H9 (cell line): ENCODE data around the gene SERTAD2. TPM values are rescaled to one million over a fixed set of nuclear protein-coding genes. Genes with fewer than 3 reads are reported as not detected.

ENCODE experiments used
- DNase-seq: peaks from one replicate; pipeline ENCODE4 v3.0.0-alpha.2; 2017
- H2AFZ ChIP-seq: one replicate; pipeline ENCODE4 v1.6.1; 2013; ENCODE audit warnings: mild to moderate bottlenecking, low read length, control low read depth, moderate library complexity
- H2AK5ac ChIP-seq: 2 replicates; pipeline ENCODE4 v1.6.1; 2013; ENCODE audit warnings: low read length, control low read depth, mixed read lengths; ENCODE audit not compliant: insufficient read length
- H2BK120ac ChIP-seq: one replicate; pipeline ENCODE4 v1.6.1; 2013; ENCODE audit warnings: low read depth, mild to moderate bottlenecking, low read length, control low read depth, inconsistent platforms; ENCODE audit not compliant: poor library complexity, severe bottlenecking
- H2BK12ac ChIP-seq: 2 replicates; pipeline ENCODE4 v1.6.1; 2013; ENCODE audit warnings: low read length, control low read depth, mixed read lengths, low read depth; ENCODE audit not compliant: insufficient read length
- H2BK15ac ChIP-seq: 2 replicates; pipeline ENCODE4 v1.6.1; 2013; ENCODE audit warnings: low read depth, low read length, control low read depth
- H2BK20ac ChIP-seq: one replicate; pipeline ENCODE4 v1.6.1; 2013; ENCODE audit warnings: low read depth, mild to moderate bottlenecking, low read length, control low read depth, inconsistent platforms; ENCODE audit not compliant: poor library complexity, severe bottlenecking
- H2BK5ac ChIP-seq: 2 replicates; pipeline ENCODE4 v1.6.1; 2013; ENCODE audit warnings: low read length, control low read depth, mixed read lengths; ENCODE audit not compliant: insufficient read length
- H3K14ac ChIP-seq: 2 replicates; pipeline ENCODE4 v1.6.1; 2013; ENCODE audit warnings: low read length, control low read depth; ENCODE audit not compliant: insufficient read depth
- H3K18ac ChIP-seq: 2 replicates; pipeline ENCODE4 v1.6.1; 2013; ENCODE audit warnings: low read depth, mild to moderate bottlenecking, mixed read lengths, low read length, control low read depth; ENCODE audit not compliant: insufficient read length
- H3K23ac ChIP-seq: 2 replicates; pipeline ENCODE4 v1.6.1; 2013; ENCODE audit warnings: low read length, control low read depth, mixed read lengths, low read depth; ENCODE audit not compliant: insufficient read length
- H3K23me2 ChIP-seq: 2 replicates; pipeline ENCODE4 v1.6.1; 2013; ENCODE audit warnings: low read depth, mild to moderate bottlenecking, mixed read lengths, low read length, control low read depth; ENCODE audit not compliant: insufficient read length, poor library complexity, severe bottlenecking
- H3K27ac ChIP-seq: 2 replicates; pipeline ENCODE4 v1.5.1; 2013; ENCODE audit warnings: low read length, control low read depth, mixed read lengths, low read depth; ENCODE audit not compliant: insufficient read length
- H3K27me3 ChIP-seq: 2 replicates; pipeline ENCODE4 v1.6.1; 2013; ENCODE audit warnings: low read length, control low read depth, inconsistent platforms; ENCODE audit not compliant: insufficient read depth
- H3K4ac ChIP-seq: 2 replicates; pipeline ENCODE4 v1.6.1; 2013; ENCODE audit warnings: low read depth, mild to moderate bottlenecking, control low read depth, inconsistent platforms, low read length, moderate library complexity
- H3K4me1 ChIP-seq: 2 replicates; pipeline ENCODE4 v1.6.1; 2013; ENCODE audit warnings: low read length, control low read depth, inconsistent platforms; ENCODE audit not compliant: insufficient read depth
- H3K4me2 ChIP-seq: 2 replicates; pipeline ENCODE4 v1.6.1; 2013; ENCODE audit warnings: low read length, control low read depth, mixed read lengths; ENCODE audit not compliant: insufficient read length, insufficient read depth
- H3K56ac ChIP-seq: 2 replicates; pipeline ENCODE4 v1.6.1; 2013; ENCODE audit warnings: low read depth, mild to moderate bottlenecking, mixed read lengths, low read length, control low read depth; ENCODE audit not compliant: insufficient read length
- H3K79me1 ChIP-seq: 2 replicates; pipeline ENCODE4 v1.6.1; 2013; ENCODE audit warnings: low read depth, mild to moderate bottlenecking, moderate library complexity, low read length, control low read depth, inconsistent platforms; ENCODE audit not compliant: insufficient read depth, poor library complexity, severe bottlenecking
- H3K79me2 ChIP-seq: 2 replicates; pipeline ENCODE4 v1.6.1; 2013; ENCODE audit warnings: low read length, control low read depth, inconsistent platforms; ENCODE audit not compliant: insufficient read depth
- H3K9ac ChIP-seq: 2 replicates; pipeline ENCODE4 v1.6.1; 2013; ENCODE audit warnings: low read length, control low read depth, mixed read lengths; ENCODE audit not compliant: insufficient read length; ENCODE audit errors: extremely low read depth
- H3K9me3 ChIP-seq: one replicate; pipeline ENCODE4 v1.6.1; 2013; ENCODE audit warnings: low read depth, low read length, inconsistent platforms; ENCODE audit not compliant: control insufficient read depth
- H3T11ph ChIP-seq: one replicate; pipeline ENCODE4 v1.6.1; 2013; ENCODE audit warnings: mild to moderate bottlenecking, low read length, control low read depth, inconsistent platforms
- H4K20me1 ChIP-seq: one replicate; pipeline ENCODE4 v1.6.1; 2013; ENCODE audit not compliant: control insufficient read depth, insufficient read length, insufficient read depth
- H4K5ac ChIP-seq: 2 replicates; pipeline ENCODE4 v1.6.1; 2013; ENCODE audit warnings: low read depth, mild to moderate bottlenecking, mixed read lengths, low read length, control low read depth; ENCODE audit not compliant: insufficient read length
- H4K8ac ChIP-seq: replicated peaks from 2 replicates; pipeline ENCODE4 v1.6.1; 2013; ENCODE audit warnings: low read length, control low read depth, mixed read lengths, low read depth; ENCODE audit not compliant: insufficient read length
- H4K91ac ChIP-seq: 2 replicates; pipeline ENCODE4 v1.6.1; 2013; ENCODE audit warnings: low read depth, mild to moderate bottlenecking, moderate library complexity, mixed read lengths, low read length, control low read depth; ENCODE audit not compliant: insufficient read length
- H3K27ac Mint-ChIP-seq, 3 experiments: 2 replicates in 2 of 3; 3 replicates in 1 of 3; pipeline ENCODE4 v1.8.0; 2020 to 2021; ENCODE audit warnings: mixed read lengths in 3 of 3, mild to moderate bottlenecking in 1 of 3, moderate library complexity in 1 of 3
- H3K27me3 Mint-ChIP-seq: 2 replicates; pipeline ENCODE4 v1.8.0; 2021; ENCODE audit warnings: low read depth, mild to moderate bottlenecking, moderate library complexity, mixed read lengths
- H3K36me3 Mint-ChIP-seq, 3 experiments: 2 replicates in 2 of 3; 3 replicates in 1 of 3; pipeline ENCODE4 v1.8.0; 2020 to 2021; ENCODE audit warnings: low read depth in 3 of 3, mixed read lengths in 3 of 3; ENCODE audit not compliant: insufficient read depth in 1 of 3
- H3K4me1 Mint-ChIP-seq, 2 experiments: 2 replicates each; pipeline ENCODE4 v1.8.0; 2020; ENCODE audit warnings: mixed read lengths in 2 of 2
- H3K4me3 Mint-ChIP-seq, 2 experiments: 2 replicates in 1 of 2; 3 replicates in 1 of 2; pipeline ENCODE4 v1.8.0; 2020 to 2021; ENCODE audit warnings: mild to moderate bottlenecking in 2 of 2, mixed read lengths in 2 of 2, moderate library complexity in 1 of 2
- H3K9me3 Mint-ChIP-seq, 2 experiments: 2 replicates in 1 of 2; 3 replicates in 1 of 2; pipeline ENCODE4 v1.8.0; 2020; ENCODE audit warnings: mild to moderate bottlenecking in 2 of 2, mixed read lengths in 2 of 2, moderate library complexity in 1 of 2
- WGBS: extraction: QIAGEN DNeasy Blood & Tissue Kit; methylation state at CpG from one replicate; pipeline ENCODE4 v1.1.7; 2013; ENCODE audit warnings: missing lambda C conversion rate, low lambda C conversion rate, mixed read lengths; ENCODE audit not compliant: insufficient read length; ENCODE audit errors: extremely low coverage; 5-methylcytosine and 5-hydroxymethylcytosine counted together
- long read RNA-seq: library from polyadenylated mRNA; unstranded; transcript quantifications from one replicate; pipeline ENCODE4 v2.0.0, GENCODE V29; 2020
- total RNA-seq: library from RNA; stranded (reverse); gene quantifications from 2 replicates; pipeline ENCODE4 v1.2.1, GENCODE V29; 2021
- TF ChIP-seq, protein P1 (sequence below): fragments of 200-600 bp; sonication (generic); conservative IDR thresholded peaks from 3 replicates; pipeline ENCODE4 v1.8.0; 2021; ENCODE audit warnings: antibody characterized with exemption, mild to moderate bottlenecking

The SERTAD2 gene, protein sequence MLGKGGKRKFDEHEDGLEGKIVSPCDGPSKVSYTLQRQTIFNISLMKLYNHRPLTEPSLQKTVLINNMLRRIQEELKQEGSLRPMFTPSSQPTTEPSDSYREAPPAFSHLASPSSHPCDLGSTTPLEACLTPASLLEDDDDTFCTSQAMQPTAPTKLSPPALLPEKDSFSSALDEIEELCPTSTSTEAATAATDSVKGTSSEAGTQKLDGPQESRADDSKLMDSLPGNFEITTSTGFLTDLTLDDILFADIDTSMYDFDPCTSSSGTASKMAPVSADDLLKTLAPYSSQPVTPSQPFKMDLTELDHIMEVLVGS
- total RNA-seq = 3.5 and 3.7 TPM in 2 replicates
- long read RNA-seq, partial matches to known transcripts = 0 of 2 reads
- long read RNA-seq, other reads (novel, unspliced or antisense) = 1 of 2 reads

DNA sequence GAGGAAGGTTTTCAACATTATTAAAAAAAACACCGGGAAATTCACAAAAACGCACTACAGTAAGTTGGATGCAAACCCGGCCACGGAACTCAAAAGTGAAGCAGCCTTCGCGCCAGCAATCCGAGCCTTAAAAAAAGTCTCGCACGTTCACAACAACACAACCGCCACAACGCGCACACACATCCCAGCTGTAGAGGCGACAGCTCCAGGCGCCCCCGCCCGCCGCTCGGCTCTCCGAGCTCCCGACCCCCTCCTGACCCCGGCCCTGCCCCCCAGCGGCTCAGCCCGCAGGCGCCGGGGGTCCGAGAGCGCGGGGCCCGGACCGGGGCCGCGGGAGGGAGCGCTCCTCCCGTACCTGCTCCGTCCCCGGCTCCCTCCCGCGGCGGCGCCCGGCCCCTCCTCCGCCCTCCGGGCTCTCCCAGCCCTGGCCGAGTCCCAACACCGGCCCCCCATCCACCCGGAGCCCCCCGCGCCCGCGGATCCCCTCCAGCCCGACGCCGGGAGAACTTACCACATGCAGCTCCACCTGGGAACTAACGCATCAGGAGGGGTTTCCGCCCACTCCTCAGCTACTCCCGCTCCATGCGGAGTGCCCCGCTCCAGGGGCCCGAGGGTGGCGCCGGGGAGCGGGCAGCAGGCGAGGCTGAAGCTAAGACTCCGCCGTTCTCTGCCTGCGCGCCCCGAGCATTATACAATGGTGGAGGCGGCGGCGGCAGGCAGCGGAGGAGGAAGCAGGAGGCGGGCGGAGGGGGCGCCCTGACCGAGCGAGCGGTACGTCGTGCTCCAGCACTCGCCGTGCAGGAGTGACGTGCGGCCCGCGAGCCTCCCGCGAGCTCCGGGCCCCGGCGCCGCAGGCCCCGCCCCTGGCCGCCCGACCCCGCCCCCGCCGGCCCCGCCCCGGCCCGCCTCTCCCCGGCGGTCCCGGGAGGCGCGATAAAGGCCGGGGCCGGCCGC is at the start of gene SERTAD2:
Gene SERTAD2, minus strand, starts transcription at position 805 of the 954 bp plus-strand sequence. CDS start 17,042 bp downstream, outside the sequence.
- Histone ChIP-seq H3T11ph (no peak within 1 kb of the TSS), H3K9ac (peak within 1 kb of the TSS; percentile 73), H2AK5ac (no peak within 1 kb of the TSS), H2BK120ac (no peak within 1 kb of the TSS), H3K79me2 (0 out of 2 replicates have a peak, but pooled peaks cover 3% of the 10 kb centered on the region), H3K27me3 (no peaks in the 10 kb centered on the region; the same call in 1 of the 2 replicates), H3K4me1 (peaks cover 2% of the 10 kb centered on the region; the same call in 1 of the 2 replicates), H3K79me1 (no peaks in the 10 kb centered on the region), H3K23me2 (peaks cover 18% of the 10 kb centered on the region), H3K23ac (no peak within 1 kb of the TSS), H4K8ac (no peak within 1 kb of the TSS), H3K56ac (no peak within 1 kb of the TSS), H4K20me1 (no peaks in the 10 kb centered on the region), H2BK15ac (no peak within 1 kb of the TSS), H2BK12ac (no peak within 1 kb of the TSS), H3K18ac (peak within 1 kb of the TSS; percentile 92), H3K4ac (no peak within 1 kb of the TSS), H2BK20ac (no peak within 1 kb of the TSS), H3K27ac (no peak within 1 kb of the TSS), H3K4me2 (peak within 1 kb of the TSS; percentile 85), H3K14ac (peak within 1 kb of the TSS; percentile 92), H2AFZ (no peak within 1 kb of the TSS), H3K9me3 (no peaks in the 10 kb centered on the region), H2BK5ac (no peak within 1 kb of the TSS), H4K5ac (no peak within 1 kb of the TSS), H4K91ac (no peak within 1 kb of the TSS)
- peak within 1 kb of the TSS; percentile 80 to 87 for H3K4me3 Mint-ChIP-seq
- H3K27me3 Mint-ChIP-seq = peaks cover 55% of the 10 kb centered on the region
- no peaks in the 10 kb centered on the region for H3K9me3 Mint-ChIP-seq
- TF ChIP-seq, protein P1, sequence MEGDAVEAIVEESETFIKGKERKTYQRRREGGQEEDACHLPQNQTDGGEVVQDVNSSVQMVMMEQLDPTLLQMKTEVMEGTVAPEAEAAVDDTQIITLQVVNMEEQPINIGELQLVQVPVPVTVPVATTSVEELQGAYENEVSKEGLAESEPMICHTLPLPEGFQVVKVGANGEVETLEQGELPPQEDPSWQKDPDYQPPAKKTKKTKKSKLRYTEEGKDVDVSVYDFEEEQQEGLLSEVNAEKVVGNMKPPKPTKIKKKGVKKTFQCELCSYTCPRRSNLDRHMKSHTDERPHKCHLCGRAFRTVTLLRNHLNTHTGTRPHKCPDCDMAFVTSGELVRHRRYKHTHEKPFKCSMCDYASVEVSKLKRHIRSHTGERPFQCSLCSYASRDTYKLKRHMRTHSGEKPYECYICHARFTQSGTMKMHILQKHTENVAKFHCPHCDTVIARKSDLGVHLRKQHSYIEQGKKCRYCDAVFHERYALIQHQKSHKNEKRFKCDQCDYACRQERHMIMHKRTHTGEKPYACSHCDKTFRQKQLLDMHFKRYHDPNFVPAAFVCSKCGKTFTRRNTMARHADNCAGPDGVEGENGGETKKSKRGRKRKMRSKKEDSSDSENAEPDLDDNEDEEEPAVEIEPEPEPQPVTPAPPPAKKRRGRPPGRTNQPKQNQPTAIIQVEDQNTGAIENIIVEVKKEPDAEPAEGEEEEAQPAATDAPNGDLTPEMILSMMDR = no peak
- H3K27ac Mint-ChIP-seq = peak within 1 kb of the TSS in 2 of 3 experiments; percentile 77 to 92; a peak in 4 of 7 replicates
- DNase-seq = peak; percentile 88
- peaks cover 37 to 41% of the 10 kb centered on the region in 2 experiments for H3K4me1 Mint-ChIP-seq
- H3K36me3 Mint-ChIP-seq = no peaks in the 10 kb centered on the region
- no CpG with 5 or more reads among the region's 109 CpGs for WGBS
